DOHH2 (cell line): ENCODE data around the gene HLA-C.
"Not testable (repeated sequence)": the region's sequence is repeated elsewhere in the genome, so short reads cannot be mapped to it uniquely, and the experiment has no call there.

Experiments
- H3F3A ChIP-seq: fragments of 200-600 bp; sonication (generic), shearing (Covaris generic); 2 replicates; pipeline ENCODE4 v1.6.0; 2016; ENCODE audit warnings: antibody characterized with exemption, mild to moderate bottlenecking; ENCODE audit not compliant: control insufficient read depth, insufficient read depth
- H3K27ac ChIP-seq: fragments of 200-600 bp; sonication (generic); 2 replicates; pipeline ENCODE4 v1.5.1; 2014; ENCODE audit warnings: low read depth, mild to moderate bottlenecking, low read length, moderate library complexity
- H3K27me3 ChIP-seq: fragments of 200-600 bp; sonication (generic); 2 replicates; pipeline ENCODE4 v1.6.1; 2014; ENCODE audit warnings: mild to moderate bottlenecking, low read length, mixed read lengths; ENCODE audit not compliant: control insufficient read depth
- H3K36me3 ChIP-seq: fragments of 200-600 bp; sonication (generic); 2 replicates; pipeline ENCODE4 v1.6.1; 2014; ENCODE audit warnings: mild to moderate bottlenecking, low read length, moderate library complexity, mixed read lengths; ENCODE audit not compliant: control insufficient read depth
- H3K4me1 ChIP-seq: fragments of 200-600 bp; sonication (generic); 2 replicates; pipeline ENCODE4 v1.6.1; 2014; ENCODE audit warnings: mild to moderate bottlenecking, low read length, mixed read lengths; ENCODE audit not compliant: control insufficient read depth
- H3K4me2 ChIP-seq: fragments of 200-600 bp; sonication (generic); 2 replicates; pipeline ENCODE4 v1.6.0; 2014; ENCODE audit warnings: mild to moderate bottlenecking, low read length, moderate library complexity
- H3K4me3 ChIP-seq: fragments of 200-600 bp; sonication (generic); 2 replicates; pipeline ENCODE4 v1.5.1; 2014; ENCODE audit warnings: mild to moderate bottlenecking, low read length, mixed read lengths
- H3K79me2 ChIP-seq: fragments of 200-600 bp; sonication (generic); 2 replicates; pipeline ENCODE4 v1.6.1; 2014; ENCODE audit warnings: mild to moderate bottlenecking, low read length, mixed read lengths; ENCODE audit not compliant: control insufficient read depth
- H3K9me2 ChIP-seq: fragments of 200-600 bp; sonication (generic); replicated peaks from 2 replicates; pipeline ENCODE4 v1.6.1; 2014; ENCODE audit warnings: mild to moderate bottlenecking, low read length, mixed read lengths; ENCODE audit not compliant: control insufficient read depth
- H3K9me3 ChIP-seq: fragments of 200-600 bp; sonication (generic); 2 replicates; pipeline ENCODE4 v1.6.1; 2014; ENCODE audit warnings: antibody characterized with exemption, low read length, mixed read lengths; ENCODE audit not compliant: control insufficient read depth, insufficient read depth
- H4K20me1 ChIP-seq: fragments of 200-600 bp; sonication (generic); 2 replicates; pipeline ENCODE4 v1.6.0; 2014; ENCODE audit warnings: low read depth, mild to moderate bottlenecking, antibody characterized with exemption, low read length, moderate library complexity; ENCODE audit not compliant: control insufficient read depth, insufficient read depth
- CTCF ChIP-seq: fragments of 200-600 bp; sonication (generic); IDR thresholded peaks from one replicate; pipeline ENCODE4 v1.5.1; 2014; ENCODE audit warnings: antibody characterized with exemption, mild to moderate bottlenecking, low read depth, low read length; ENCODE audit not compliant: poor library complexity, severe bottlenecking
- EZH2phosphoT487 ChIP-seq: fragments of 200-600 bp; sonication (generic); IDR thresholded peaks from 2 replicates; pipeline ENCODE4 v1.6.1; 2017; ENCODE audit warnings: borderline replicate concordance, mild to moderate bottlenecking, antibody characterized with exemption, low read length, moderate library complexity, mixed read lengths

Gene HLA-C

GRCh38 chr6:31243508-31243907 lies 28.4 kb downstream of the HLA-C start:
- no peaks in the 10 kb centered on the region for H3K79me2 ChIP-seq
- H3K9me3 ChIP-seq: 0 out of 2 replicates have a peak, but pooled peaks cover 6% of the 10 kb centered on the region
- no peak overlapping the region for H3K4me3 ChIP-seq
- no peaks in the 10 kb centered on the region for H3K4me1 ChIP-seq
- H3K36me3 ChIP-seq: no peaks in the 10 kb centered on the region
- H3K27me3 ChIP-seq: peaks cover 16% of the 10 kb centered on the region
- no peaks in the 10 kb centered on the region for H3K9me2 ChIP-seq
- H3F3A ChIP-seq: no peaks in the 10 kb centered on the region
- H3K4me2 ChIP-seq: no peak overlapping the region
- TF ChIP-seq CTCF (no peak), EZH2phosphoT487 (no peak)
- no peaks in the 10 kb centered on the region for H4K20me1 ChIP-seq
- no peak overlapping the region for H3K27ac ChIP-seq

GRCh38 chr6:31239854-31240253 lies 32.0 kb downstream of the HLA-C start:
- H3K9me2 ChIP-seq: no peaks in the 10 kb centered on the region
- no peak overlapping the region for H3K4me2 ChIP-seq
- TF ChIP-seq CTCF (no peak), EZH2phosphoT487 (no peak)
- no peak overlapping the region for H3K27ac ChIP-seq
- H4K20me1 ChIP-seq: no peaks in the 10 kb centered on the region
- H3F3A ChIP-seq: no peaks in the 10 kb centered on the region
- no peak overlapping the region for H3K4me3 ChIP-seq
- H3K9me3 ChIP-seq: no peaks in the 10 kb centered on the region
- no peaks in the 10 kb centered on the region for H3K36me3 ChIP-seq
- H3K27me3 ChIP-seq: peaks cover 5% of the 10 kb centered on the region
- no peaks in the 10 kb centered on the region for H3K79me2 ChIP-seq
- H3K4me1 ChIP-seq: no peaks in the 10 kb centered on the region

- H3K4me2 ChIP-seq: not testable (repeated sequence)
Measured at GRCh38 chr6:31234101-31234500, 37.8 kb downstream of the HLA-C start.

DNA sequence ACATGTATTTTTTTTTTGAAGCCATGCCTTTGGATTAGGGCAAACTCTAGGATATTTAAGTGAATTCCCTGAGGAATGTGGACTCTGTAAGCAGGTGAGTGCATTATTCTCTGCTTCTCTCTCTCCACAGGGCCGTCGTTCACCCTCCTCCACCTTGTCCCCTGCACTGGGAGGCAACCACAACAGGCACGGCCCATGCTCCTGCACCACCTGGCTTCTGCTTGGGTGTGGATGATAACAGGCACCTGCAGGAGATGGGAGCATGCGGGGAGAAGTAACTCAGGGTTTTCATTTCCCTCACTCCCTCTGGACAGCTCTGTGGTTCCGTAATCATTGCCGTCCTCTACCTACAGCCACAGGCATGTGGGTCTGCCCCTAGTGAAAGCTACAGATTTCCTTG lies 43.4 kb downstream of the HLA-C start:
- Histone ChIP-seq H3K4me2 (no peak overlapping the region), H3K4me3 (no peak overlapping the region), H3K27me3 (peaks cover 13% of the 10 kb centered on the region), H3K9me3 (no peaks in the 10 kb centered on the region), H4K20me1 (no peaks in the 10 kb centered on the region), H3K79me2 (no peaks in the 10 kb centered on the region), H3K9me2 (no peaks in the 10 kb centered on the region), H3F3A (no peaks in the 10 kb centered on the region), H3K36me3 (no peaks in the 10 kb centered on the region), H3K4me1 (no peaks in the 10 kb centered on the region), H3K27ac (no peak overlapping the region)
- no peak for TF ChIP-seq CTCF
- no peak for TF ChIP-seq EZH2phosphoT487

More at GRCh38 chr6:31234101-31234500, 37.8 kb downstream of the HLA-C start:
- H3K9me2 ChIP-seq, H3K9me3 ChIP-seq, H3K27ac ChIP-seq, H3K36me3 ChIP-seq, H3K4me1 ChIP-seq, H3F3A ChIP-seq, H4K20me1 ChIP-seq, H3K79me2 ChIP-seq, H3K4me3 ChIP-seq: not testable (repeated sequence)
- H3K27me3 ChIP-seq: peaks cover 13% of the 10 kb centered on the region
